Endodermal cell (in vitro differentiated cells): Measurements from ENCODE around the gene XDH. TPM values are rescaled to one million over a fixed set of nuclear protein-coding genes. Genes with fewer than 3 reads are reported as not detected.

ENCODE experiments used
- DNase-seq: peaks from one replicate; pipeline ENCODE4 v3.0.0-alpha.2; 2017
- H3K27ac ChIP-seq: 2 replicates; pipeline ENCODE4 v1.5.1; 2013; ENCODE audit warnings: mild to moderate bottlenecking, low read depth, low read length, moderate library complexity
- H3K27me3 ChIP-seq: 2 replicates; pipeline ENCODE4 v1.6.1; 2013; ENCODE audit warnings: mild to moderate bottlenecking, low read length, moderate library complexity; ENCODE audit not compliant: insufficient read depth, control insufficient read depth, poor library complexity, severe bottlenecking
- H3K36me3 ChIP-seq: 2 replicates; pipeline ENCODE4 v1.7.0; 2013; ENCODE audit warnings: mild to moderate bottlenecking, low read length, moderate library complexity; ENCODE audit not compliant: control insufficient read depth, insufficient read depth
- H3K4me1 ChIP-seq: one replicate; pipeline ENCODE4 v1.7.0; 2013; ENCODE audit warnings: low read length; ENCODE audit not compliant: control insufficient read depth, insufficient read depth
- H3K4me3 ChIP-seq: 2 replicates; pipeline ENCODE4 v1.5.1; 2013; ENCODE audit warnings: mild to moderate bottlenecking, low read length, moderate library complexity
- H3K9ac ChIP-seq: 2 replicates; pipeline ENCODE4 v1.6.1; 2013; ENCODE audit warnings: mild to moderate bottlenecking, low read length, moderate library complexity; ENCODE audit not compliant: poor library complexity, severe bottlenecking; ENCODE audit errors: extremely low read depth
- H3K9me3 ChIP-seq: 2 replicates; pipeline ENCODE4 v1.6.1; 2013; ENCODE audit warnings: mild to moderate bottlenecking, low read length, moderate library complexity; ENCODE audit not compliant: control insufficient read depth
- H3K27ac Mint-ChIP-seq: 2 replicates; pipeline ENCODE4 v1.8.0; 2020; ENCODE audit warnings: mixed read lengths
- H3K27me3 Mint-ChIP-seq: 2 replicates; pipeline ENCODE4 v1.8.0; 2021; ENCODE audit warnings: mild to moderate bottlenecking, mixed read lengths; ENCODE audit not compliant: insufficient read depth
- H3K36me3 Mint-ChIP-seq: 2 replicates; pipeline ENCODE4 v1.8.0; 2020; ENCODE audit warnings: low read depth, mixed read lengths
- H3K4me1 Mint-ChIP-seq: 2 replicates; pipeline ENCODE4 v1.8.0; 2020; ENCODE audit warnings: mixed read lengths
- H3K4me3 Mint-ChIP-seq: 2 replicates; pipeline ENCODE4 v1.8.0; 2020; ENCODE audit warnings: mild to moderate bottlenecking, moderate library complexity, mixed read lengths
- H3K9me3 Mint-ChIP-seq: 2 replicates; pipeline ENCODE4 v1.8.0; 2020; ENCODE audit warnings: mild to moderate bottlenecking, mixed read lengths
- WGBS, 2 experiments: methylation state at CpG; one replicate each; pipeline versions ENCODE4 v1.1.5 to v1.1.7; 2013; ENCODE audit warnings: missing lambda C conversion rate in 2 of 2, mixed read lengths in 1 of 2; ENCODE audit not compliant: insufficient coverage in 1 of 2, insufficient read length in 1 of 2; 5-methylcytosine and 5-hydroxymethylcytosine counted together
- total RNA-seq, 2 donors: library from RNA; stranded (reverse); fragmentation: NEBNext Ultra II Directional in 1 of 2; extraction: Animal tissue kit (Norgen Biotek cat#: 25700) in 1 of 2; gene quantifications; 2 replicates in 1 of 2; 3 replicates in 1 of 2; pipeline ENCODE4 v1.2.1, GENCODE V29; 2021
- TF ChIP-seq, protein P1 (sequence below): fragments of 200-600 bp; sonication (generic); conservative IDR thresholded peaks from 2 replicates; pipeline ENCODE4 v1.5.0; 2021; ENCODE audit warnings: antibody characterized with exemption, mild to moderate bottlenecking

XDH gene
- total RNA-seq, 2 donors from 2014 or later: 1.9 to 4.0 TPM

DNA sequence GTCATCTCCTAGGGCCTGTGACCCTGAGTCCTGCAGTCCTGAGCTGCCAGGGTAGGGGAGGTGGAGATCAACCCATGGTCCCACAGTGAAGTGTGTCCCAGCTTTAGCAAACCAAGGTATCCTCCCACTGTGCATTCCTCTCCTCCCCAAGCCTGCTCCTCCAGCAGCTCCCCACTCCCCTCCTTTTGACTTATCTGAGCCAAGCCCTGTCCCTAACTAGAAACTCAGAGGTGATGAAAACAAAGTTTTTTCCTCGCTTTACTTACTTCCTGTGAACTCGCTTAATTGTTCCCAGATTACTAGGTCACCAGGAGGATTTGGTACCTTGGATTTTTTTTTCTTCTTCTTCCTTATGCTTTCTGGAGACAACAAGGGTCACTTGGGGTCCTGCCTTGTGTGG lies 99.8 kb downstream of the XDH start:
- peaks cover 17% of the 10 kb centered on the region for H3K9me3 Mint-ChIP-seq
- Histone ChIP-seq H3K4me1 (no peaks in the 10 kb centered on the region), H3K9me3 (peaks cover 13% of the 10 kb centered on the region), H3K4me3 (no peak overlapping the region), H3K27ac (no peak overlapping the region), H3K36me3 (no peaks in the 10 kb centered on the region), H3K27me3 (no peaks in the 10 kb centered on the region), H3K9ac (no peak overlapping the region)
- DNase-seq: no peak
- 96 to 100% methylated on average over 1 to 2 of the region's 2 CpGs for WGBS, 2 experiments
- TF ChIP-seq, protein P1, sequence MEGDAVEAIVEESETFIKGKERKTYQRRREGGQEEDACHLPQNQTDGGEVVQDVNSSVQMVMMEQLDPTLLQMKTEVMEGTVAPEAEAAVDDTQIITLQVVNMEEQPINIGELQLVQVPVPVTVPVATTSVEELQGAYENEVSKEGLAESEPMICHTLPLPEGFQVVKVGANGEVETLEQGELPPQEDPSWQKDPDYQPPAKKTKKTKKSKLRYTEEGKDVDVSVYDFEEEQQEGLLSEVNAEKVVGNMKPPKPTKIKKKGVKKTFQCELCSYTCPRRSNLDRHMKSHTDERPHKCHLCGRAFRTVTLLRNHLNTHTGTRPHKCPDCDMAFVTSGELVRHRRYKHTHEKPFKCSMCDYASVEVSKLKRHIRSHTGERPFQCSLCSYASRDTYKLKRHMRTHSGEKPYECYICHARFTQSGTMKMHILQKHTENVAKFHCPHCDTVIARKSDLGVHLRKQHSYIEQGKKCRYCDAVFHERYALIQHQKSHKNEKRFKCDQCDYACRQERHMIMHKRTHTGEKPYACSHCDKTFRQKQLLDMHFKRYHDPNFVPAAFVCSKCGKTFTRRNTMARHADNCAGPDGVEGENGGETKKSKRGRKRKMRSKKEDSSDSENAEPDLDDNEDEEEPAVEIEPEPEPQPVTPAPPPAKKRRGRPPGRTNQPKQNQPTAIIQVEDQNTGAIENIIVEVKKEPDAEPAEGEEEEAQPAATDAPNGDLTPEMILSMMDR: no peak
- H3K4me3 Mint-ChIP-seq: no peak overlapping the region
- peaks cover 2% of the 10 kb centered on the region for H3K27me3 Mint-ChIP-seq
- H3K4me1 Mint-ChIP-seq: peaks cover 12% of the 10 kb centered on the region
- H3K27ac Mint-ChIP-seq: no peak overlapping the region
- H3K36me3 Mint-ChIP-seq: peaks cover 6% of the 10 kb centered on the region

DNA sequence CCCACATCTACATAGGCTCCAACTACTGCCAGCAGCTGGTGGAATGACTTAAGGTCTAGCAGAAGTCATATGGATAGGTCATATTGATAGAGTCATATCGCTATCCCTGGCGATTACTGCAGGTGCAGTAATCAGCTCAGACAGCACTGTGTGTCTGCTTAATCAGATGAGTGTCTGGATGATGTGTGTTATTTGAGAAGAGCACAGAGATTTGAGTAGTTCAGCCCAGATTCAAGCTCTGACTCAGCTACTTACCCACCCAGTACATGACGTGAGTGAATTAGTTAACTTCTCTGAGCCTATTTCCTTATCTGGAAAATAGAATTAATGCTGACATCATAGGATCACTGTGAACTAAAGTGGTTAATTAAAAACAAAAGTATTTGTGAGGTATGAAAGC lies 101.6 kb downstream of the XDH start:
- no peaks in the 10 kb centered on the region for H3K4me1 ChIP-seq
- TF ChIP-seq, protein P1: no peak
- H3K27ac ChIP-seq: no peak overlapping the region
- Mint-ChIP-seq H3K4me1 (peaks cover 9% of the 10 kb centered on the region), H3K27ac (no peak overlapping the region), H3K4me3 (no peak overlapping the region), H3K9me3 (peaks cover 32% of the 10 kb centered on the region), H3K27me3 (peaks cover 2% of the 10 kb centered on the region), H3K36me3 (peaks cover 6% of the 10 kb centered on the region)
- no peak overlapping the region for H3K4me3 ChIP-seq
- no peak for DNase-seq
- no peaks in the 10 kb centered on the region for H3K36me3 ChIP-seq
- 88 to 94% methylated on average over 2 to 3 of the region's 3 CpGs for WGBS, 2 experiments
- H3K9me3 ChIP-seq: peaks cover 32% of the 10 kb centered on the region
- no peak overlapping the region for H3K9ac ChIP-seq
- H3K27me3 ChIP-seq: no peaks in the 10 kb centered on the region

DNA sequence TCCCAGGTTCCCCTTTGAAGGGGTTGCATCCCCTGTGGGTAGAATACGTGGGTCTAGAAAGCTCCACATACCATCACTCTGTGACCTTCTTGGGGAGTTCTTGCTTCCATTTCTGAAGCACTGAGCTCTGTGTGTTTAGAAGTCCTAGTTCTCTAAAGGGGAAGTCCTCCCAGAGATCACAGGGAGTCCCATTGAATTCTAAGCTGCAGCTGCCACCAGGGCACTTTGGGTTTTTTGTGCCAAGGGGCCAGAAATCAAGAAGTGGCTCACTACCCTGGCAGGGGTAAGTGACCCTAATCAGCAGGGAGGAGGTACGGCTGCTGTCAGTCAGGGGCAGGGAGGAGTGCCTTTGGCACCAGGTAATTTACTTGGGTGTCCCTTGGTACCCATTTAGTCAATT lies 109.7 kb downstream of the XDH start:
- no peaks in the 10 kb centered on the region for H3K36me3 ChIP-seq
- H3K4me1 ChIP-seq: peaks cover 15% of the 10 kb centered on the region
- no peak for DNase-seq
- Mint-ChIP-seq H3K27ac (no peak overlapping the region), H3K36me3 (no peaks in the 10 kb centered on the region), H3K27me3 (peaks cover 3% of the 10 kb centered on the region), H3K4me1 (peaks cover 24% of the 10 kb centered on the region), H3K9me3 (peaks cover 27% of the 10 kb centered on the region), H3K4me3 (no peak overlapping the region)
- no peak overlapping the region for H3K9ac ChIP-seq
- no peaks in the 10 kb centered on the region for H3K27me3 ChIP-seq
- no peak overlapping the region for H3K27ac ChIP-seq
- 84 to 100% methylated on average over 1 to 2 of the region's 2 CpGs for WGBS, 2 experiments
- H3K4me3 ChIP-seq: no peak overlapping the region
- TF ChIP-seq, protein P1: no peak
- peaks cover 32% of the 10 kb centered on the region for H3K9me3 ChIP-seq
